HG03520 (cell line): ENCODE results near the gene AGPAT4.
"Not testable (repeated sequence)": the region's sequence is repeated elsewhere in the genome, so short reads cannot be mapped to it uniquely, and the experiment has no call there.

Experiments used
- ATAC-seq: cut with Tn5 transposase; IDR thresholded peaks from one replicate; pipeline ENCODE4 v1.9.1; 2021; ENCODE audit warnings: mild to moderate bottlenecking, moderate library complexity; ENCODE audit not compliant: unreplicated experiment

The AGPAT4 gene, protein sequence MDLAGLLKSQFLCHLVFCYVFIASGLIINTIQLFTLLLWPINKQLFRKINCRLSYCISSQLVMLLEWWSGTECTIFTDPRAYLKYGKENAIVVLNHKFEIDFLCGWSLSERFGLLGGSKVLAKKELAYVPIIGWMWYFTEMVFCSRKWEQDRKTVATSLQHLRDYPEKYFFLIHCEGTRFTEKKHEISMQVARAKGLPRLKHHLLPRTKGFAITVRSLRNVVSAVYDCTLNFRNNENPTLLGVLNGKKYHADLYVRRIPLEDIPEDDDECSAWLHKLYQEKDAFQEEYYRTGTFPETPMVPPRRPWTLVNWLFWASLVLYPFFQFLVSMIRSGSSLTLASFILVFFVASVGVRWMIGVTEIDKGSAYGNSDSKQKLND

DNA sequence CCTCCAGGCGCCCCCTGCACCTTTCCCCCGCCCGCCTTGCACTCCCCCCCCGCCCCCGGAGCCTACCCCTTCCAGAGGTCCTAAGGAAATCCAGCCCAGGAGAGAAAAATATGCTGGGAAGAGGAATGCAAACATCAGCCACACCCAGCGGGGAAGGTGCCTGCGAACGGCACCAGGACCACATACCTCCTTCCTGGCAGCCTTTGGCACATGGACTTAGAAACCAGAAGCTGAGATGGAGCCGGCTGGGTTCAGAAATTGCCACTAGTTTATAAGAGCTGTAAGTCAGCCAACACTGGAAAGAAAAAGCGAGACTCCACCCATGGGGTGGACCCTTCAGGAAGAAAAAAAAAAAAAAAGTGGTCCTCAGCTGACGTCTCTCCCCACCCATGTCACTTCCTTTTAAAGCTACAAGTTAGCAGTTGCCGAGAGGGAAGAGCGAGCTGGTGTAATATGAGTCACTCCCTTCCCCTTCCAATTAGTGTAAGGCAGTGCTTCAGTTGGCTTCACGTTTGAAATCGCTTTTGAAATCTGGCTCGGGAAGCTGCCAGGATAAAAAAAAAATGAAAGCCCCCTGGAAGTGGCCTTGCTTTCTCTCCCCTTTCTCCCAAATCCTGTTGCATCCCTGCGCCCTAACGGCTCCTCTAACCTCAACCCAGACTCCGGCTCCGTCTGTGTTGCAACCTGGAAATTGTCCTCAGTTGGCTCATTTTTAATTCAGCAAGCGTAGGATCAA, at the start of gene AGPAT4:
Gene AGPAT4, minus strand, starts transcription at position 310 of the 736 bp plus-strand sequence. CDS start 41,848 bp downstream, outside the sequence.
- peak; percentile 98 for ATAC-seq

DNA sequence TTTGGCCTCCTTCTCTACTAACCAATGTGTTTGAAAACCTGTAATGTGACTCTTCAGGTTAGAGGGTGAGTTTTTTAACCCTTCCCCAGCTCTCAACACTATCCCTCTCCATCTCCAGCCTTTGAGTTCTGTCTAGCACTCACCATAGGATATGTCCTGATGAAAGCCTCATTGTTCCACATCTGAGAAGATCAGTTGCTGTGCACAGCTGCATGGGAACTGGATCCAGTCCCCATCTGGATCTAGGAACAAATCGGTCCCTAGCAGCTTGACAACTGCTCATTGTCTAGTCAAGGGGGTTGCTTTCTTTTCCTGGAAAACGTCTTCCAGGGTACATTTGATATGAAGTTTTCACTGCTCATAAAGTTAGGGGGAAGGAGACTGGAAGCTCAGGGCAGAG, 45.4 kb upstream of the AGPAT4 start:
- no peak for ATAC-seq

DNA sequence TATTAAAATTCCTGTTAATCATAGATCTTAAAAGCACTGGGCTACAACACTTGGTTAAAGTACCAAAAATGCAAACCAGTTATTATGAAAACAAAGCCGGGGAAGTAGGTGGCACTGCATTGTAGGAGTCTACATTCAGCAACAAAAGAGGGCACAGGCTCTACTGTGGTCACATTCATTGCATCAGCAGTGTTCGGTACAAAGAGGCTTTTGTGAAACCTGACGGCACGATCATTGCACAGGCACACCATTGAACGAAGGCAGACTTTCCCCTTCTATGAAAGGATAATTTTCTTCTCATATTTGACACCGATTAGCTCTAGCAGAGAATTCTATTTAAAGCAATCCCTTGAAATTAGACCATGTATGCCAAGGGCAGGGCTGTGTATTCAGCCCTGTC, 44.6 kb upstream of the AGPAT4 start:
- no peak for ATAC-seq

DNA sequence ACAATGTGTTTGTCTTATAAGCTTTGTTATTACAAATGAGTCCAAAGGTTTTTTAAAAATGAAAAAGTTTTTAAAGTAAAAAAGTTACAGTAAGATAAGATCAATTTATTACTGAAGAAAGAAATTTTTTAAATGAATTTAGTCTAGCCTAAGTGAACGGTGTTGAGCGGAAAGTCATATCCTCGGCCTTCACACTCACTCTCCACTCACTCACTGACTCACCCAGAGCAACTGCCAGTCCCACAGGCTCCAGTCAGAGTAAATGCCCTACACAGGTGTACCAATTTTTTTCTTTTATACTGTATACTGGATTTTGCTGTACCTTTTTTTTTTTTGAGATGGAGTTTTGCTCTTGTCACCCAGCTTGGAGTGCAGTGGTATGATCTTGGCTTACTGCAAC, 42.7 kb upstream of the AGPAT4 start:
- no peak for ATAC-seq

DNA sequence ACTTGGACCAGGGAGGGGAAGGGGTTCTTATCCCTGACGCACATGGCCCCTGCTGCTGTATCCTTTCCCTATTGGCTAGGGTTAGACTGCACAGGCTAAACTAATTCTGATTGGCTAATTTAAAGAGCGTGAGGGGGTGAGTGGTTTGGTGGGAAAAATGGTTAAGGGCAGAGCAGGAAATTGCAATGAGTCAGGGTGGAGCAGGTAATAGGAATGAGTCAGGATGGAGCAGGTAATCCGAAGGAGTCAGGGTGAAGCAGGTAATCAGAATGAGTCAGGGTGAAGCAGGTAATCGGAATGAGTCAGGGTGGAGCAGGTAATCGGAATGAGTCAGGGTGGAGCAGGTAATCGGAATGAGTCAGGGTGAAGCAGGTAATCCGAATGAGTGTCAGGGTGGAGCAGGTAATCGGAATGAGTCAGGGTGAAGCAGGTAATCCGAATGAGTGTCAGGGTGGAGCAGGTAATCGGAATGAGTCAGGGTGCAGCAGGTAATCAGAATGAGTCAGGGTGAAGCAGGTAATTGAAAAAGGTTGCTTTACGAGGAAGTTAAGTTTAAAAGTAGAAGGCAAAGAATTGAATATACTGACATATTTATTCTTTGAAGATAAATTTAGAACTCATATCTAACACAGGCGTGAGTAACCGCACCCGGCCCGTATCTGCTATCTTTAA, 41.5 kb upstream of the AGPAT4 start:
- not testable (repeated sequence) for ATAC-seq

DNA sequence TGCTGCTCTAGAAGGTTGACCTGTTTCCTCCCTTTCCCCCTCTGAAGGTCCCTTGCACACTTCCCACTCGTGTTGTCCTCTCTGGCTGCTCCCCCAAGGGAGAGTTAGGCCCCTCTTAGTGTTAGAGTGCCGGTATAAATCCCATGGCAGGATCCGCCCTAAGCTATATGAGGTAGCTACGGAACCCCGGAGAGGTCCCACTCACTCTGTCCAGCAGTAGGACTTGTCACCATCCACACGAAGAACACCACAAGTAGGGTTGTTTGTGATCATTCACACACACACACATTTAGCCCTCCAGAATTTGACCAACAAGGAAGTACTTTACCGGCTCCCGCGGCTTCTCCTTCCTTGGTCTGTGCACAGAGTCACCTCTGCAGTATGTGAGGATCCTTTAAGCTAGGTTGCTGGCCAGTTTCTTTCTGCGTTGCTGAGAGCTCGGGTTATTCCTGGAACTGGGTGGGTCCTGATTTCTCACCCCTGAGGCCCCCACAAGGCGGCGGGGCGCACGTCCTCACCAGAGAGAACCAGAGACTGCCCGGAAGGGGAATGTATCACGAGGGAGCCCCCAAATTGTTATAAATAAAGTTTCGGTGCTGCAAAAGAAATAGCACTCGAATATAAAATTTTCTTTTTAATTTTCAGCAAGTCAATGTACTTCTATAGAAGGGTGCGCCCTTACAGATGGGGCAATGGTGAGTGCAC, 40.8 kb upstream of the AGPAT4 start:
- not testable (repeated sequence) for ATAC-seq

DNA sequence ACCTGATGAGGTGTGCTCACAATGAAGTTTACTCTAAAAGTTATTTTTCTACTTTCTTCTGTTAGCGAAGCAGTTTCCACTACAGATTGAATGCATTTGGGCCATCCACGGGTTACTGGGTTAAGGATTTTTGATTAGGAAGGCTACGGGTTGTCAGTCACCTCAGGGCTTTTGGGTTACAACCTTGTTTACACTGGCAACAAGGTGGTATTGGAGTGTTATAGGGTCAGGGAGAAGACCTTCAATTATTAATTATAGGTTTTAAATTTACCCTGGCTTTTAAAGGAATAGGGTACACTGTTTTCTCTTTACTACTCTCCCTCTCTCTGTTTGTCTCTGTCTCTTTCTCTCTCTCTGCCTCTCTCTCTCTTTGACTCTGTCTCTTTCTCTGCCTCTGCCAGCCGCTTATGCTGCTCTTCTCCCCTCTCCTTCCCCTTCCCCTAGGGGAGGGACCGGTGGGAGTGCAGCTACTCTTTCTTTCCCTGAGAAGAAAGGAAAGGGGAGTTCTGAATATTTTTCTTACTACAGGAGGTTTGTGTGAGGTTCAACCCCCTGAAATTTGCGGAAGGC, 40.2 kb upstream of the AGPAT4 start:
- no peak for ATAC-seq

DNA sequence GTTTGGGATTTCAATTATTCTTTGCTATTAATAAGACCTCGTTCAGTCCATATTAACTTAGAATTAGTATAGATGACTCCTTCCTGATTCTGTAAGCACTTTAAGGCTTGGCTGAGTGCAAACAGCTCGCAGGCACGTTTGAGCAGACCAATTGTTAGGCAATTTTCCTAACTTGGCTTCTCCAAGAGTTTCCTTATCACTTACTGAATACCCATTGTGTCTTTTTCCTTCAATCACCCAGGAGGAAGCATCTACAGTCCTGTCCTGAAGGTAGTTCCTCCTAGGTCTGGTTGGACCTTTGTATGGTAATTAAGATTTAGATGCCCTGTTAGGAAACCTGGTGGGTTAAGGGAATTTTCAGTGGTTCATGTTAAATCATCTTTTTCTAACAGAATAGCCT, 39.6 kb upstream of the AGPAT4 start:
- ATAC-seq: not testable (repeated sequence)

DNA sequence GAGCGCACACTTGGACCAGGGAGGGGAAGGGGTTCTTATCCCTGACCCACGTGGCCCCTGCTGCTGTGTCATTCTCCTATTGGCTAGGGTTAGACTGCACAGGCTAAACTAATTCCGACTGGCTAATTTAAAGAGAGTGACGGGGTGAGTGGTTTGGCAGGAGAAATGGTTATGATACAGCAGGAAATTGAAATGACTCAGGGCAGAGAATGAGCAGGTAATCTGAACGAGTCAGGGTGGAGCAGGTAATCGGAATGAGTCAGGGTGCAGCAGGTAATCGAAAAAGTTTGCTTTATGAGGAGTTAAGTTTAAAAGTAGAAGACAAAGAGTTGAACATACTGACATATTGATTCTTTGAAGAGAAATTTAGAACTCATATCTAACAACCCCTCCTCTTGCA, 35.9 kb upstream of the AGPAT4 start:
- ATAC-seq: not testable (repeated sequence)

DNA sequence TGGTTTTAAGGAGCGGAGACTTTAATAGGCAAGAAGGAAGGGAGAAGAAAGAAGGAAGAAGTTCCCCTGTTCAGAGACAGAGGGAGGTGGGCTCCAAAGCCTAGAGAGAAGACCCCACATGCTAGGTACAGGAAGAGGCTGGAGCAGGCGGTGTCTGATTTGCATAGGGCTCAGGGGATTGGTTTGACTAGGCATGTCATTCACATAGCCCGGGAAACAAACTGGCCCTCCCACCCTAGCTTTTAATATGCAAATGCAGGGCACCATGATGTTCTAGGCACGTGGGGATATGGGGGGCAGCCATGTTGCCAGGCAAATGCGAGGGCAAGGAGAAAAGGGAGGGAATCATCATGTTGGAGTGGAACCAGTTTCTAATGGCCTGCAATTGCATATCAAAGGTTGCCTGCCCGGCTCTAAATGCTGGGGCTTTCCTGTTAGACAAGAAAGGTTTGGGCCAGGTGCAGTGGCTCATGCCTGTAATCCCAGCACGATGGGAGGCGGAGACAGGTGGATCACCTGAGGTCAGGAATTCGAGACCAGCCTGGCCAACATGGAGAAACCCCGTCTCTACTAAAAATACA, 34.3 kb upstream of the AGPAT4 start:
- ATAC-seq: no peak

DNA sequence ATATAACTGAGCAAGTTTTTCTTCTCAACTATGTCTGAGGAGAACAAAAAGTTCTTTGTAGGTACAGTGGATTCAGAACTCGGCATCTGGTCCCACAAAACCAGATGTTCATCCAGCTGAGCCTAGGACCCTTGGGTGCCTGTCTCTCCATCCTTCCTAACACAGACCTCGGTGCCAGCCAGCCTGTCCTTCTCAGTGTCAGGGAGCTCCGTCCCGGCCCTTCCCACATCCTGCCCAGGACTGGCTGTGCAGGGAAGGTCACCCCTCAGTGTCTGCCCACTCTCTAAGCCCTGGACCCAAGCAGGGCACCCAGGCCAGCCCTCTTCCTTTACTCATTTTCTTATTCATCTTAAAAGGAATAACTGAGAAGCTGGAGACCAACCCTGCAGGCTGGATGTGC, 32.0 kb upstream of the AGPAT4 start:
- ATAC-seq: no peak

DNA sequence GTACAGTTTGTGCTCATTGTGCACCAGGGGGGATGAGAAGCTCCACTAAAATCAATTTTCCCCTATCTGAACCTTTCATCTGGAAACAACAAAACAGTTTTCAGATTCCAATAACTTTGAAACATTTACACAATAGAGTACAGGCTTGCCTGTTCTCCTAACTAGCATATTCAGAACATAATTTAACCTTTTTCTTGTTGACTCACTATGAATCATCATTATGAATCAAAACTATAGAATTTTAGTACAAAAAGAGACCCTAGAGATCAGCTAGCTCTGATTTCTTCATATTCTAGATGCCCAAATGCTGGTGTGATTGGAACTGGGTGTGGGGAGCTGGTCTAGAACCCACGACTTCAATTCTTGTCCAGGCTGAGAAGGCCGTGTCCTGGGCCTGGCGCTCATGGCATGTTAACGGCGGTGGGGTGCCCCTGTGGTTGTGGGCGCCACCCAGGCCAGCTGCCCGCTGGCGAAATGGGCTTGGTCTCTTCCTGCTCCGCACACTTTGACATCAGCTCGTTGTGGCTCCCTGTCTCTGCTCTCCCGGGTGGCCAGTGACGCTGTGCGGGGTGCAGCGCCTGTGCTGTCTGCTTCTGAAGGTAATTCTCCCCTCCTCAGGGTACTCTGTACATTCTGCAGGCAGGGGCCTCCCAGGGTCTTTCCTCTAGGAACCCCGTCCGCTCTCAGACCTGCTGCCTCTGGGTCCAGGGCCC, 29.9 kb upstream of the AGPAT4 start:
- ATAC-seq: no peak

DNA sequence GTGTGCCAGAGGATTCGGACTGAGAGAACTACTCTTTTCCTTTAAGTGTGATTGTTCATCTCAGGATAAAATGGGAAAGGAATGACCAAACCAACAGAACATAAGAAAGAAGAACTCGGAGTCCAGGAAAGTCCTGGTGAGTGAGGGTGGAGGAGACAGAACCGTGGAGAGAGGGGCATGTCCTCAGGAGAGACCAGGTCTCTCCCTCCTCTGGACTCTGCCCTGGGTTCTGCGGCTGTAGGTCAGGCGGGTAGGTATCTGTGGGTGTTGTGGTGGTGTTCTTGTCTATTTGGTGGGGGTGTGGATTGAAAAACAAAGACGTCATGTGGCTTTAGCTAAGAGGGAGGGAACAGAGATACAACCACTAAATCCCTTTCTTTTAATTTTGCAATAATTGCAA, 29.1 kb upstream of the AGPAT4 start:
- ATAC-seq: no peak

DNA sequence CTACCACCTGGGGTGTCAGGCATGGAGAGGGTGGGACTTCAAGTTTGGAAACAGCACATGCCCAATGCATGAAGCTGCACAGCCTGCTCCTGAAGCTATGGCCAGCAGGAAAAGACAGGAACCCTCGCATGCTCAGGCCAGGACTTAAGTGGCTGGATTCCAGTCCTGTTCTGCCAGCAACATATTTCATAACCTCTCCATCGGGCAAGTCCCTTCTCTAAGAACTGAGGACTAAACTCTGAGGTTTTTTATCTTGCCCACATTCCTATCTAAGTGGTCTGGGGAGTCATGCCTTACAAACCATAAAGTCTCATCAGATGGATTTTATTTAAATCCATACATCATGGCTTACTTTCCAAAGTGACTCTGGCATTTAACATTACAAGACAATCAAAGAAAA, 27.5 kb upstream of the AGPAT4 start:
- no peak for ATAC-seq

DNA sequence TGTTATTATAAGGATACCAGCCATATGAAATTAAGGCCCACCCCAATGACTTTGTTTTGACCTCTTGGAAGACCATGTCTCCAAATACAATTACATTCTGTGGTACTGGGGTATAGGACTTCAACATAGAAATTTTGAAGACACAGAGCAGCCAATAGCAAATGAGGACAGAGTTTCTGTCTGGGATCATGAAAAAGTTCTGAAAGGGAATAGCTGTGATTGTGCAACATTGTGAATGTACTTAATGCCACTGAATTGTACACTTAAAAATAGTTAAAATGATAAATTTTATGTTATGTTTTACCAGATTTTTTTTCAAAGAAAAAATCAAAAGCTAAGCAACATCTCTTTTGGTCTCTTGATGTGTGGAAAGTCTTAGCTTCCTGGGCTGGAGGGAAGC, 27.0 kb upstream of the AGPAT4 start:
- ATAC-seq: no peak

DNA sequence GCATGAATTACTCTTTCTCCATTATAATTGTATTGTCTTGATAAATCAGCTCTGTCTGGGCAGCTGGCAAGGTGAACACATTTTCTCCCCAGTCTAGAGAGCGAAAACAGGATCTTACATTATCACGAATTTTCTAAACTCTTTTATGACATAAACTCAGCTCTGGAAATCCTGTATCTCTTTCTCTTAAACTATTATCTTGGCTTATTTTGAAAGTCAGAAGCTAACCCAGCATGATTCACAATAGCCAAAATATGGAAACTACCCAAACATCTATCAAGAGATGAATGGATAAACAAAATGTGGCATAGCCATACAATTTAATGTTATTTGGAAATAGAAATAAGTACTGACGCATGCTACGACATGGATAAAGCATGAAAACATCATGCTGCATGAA, 25.9 kb upstream of the AGPAT4 start:
- no peak for ATAC-seq

DNA sequence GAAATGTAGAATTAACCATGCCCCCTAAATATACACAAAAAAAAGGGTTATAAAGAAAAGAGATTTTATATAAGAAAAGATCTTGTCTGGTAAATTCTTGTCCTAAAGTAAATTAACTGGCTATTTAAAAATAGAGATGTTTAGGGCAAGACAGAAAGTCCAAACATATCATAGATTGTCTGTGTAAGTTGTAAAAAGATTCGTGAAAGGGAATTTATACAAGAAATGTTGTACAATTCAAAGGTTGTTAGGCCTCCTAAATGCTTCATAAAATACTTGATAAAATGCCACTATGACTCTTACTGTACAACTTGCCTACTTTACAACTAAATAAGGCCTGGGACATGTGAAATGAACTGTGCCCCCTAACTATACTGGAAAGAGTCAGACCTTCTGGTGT, 21.9 kb upstream of the AGPAT4 start:
- ATAC-seq: no peak

DNA sequence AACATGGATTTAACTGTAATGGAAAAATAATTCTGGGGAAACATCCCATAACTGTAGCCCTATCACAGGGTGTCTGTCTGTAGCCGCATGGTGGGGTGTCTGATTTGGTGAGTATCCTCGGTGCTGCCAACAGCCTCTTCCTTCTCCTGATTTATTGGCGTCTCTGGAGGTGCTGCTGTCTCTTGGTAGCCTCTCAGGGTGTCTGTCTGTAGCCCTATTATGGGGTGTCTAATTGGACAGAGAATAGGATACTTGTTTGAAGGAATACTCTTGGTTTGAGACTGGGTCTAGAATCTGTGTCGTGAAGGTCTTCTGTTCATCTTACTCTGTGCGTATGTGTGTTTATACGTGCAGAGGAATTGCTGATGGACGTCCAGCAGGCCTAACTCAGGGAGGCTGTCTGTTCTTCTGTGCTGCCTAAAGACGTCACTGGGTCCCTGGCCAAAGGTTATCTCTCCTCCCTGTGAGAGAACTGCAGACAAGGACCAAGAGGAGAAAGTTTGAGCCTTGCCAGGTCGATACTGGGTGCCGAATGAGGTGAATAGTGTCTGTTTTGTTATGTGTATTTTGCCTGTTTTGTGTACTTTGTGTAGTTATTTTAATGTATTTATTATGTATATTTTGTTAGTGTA, 18.9 kb upstream of the AGPAT4 start:
- ATAC-seq: no peak

DNA sequence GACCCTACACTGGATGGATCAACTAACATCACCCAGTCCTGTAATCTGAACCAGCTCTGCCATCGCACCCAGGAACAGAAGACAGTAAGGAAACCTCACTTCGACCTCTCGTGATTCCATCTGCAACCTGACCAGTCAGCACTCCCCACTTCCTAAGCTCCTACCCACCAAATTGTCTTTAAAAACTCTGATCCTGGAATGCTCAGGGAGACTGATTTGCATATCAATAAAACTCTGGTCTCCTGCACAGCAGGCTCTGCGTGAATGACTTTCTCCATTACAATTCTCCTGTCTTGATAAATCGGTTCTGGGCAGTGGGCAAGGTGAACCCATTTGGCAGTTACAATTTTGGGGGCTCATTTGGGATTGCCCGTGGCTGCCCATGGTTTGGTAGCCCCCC, 18.3 kb upstream of the AGPAT4 start:
- ATAC-seq: no peak
